Testis (tissue), 2 donors: Measurements from ENCODE around the gene RFTN2.
"Not testable (repeated sequence)": the region's sequence is repeated elsewhere in the genome, so short reads cannot be mapped to it uniquely, and the experiment has no call there.

Experiments
- CTCF ChIP-seq, 3 experiments: fragments of 450-650 bp in 2 of 3; fragments of 200-600 bp in 1 of 3; sonication (generic) in 1 of 3; IDR thresholded peaks; one replicate each; pipeline ENCODE4 v1.5.1; 2016 to 2019; ENCODE audit warnings: antibody characterized with exemption in 3 of 3, mild to moderate bottlenecking in 2 of 3, moderate library complexity in 1 of 3
- POLR2A ChIP-seq: fragments of 450-650 bp; IDR thresholded peaks from one replicate; pipeline ENCODE4 v1.6.1; 2017; ENCODE audit warnings: antibody characterized with exemption, mild to moderate bottlenecking, moderate library complexity

GRCh38 chr2:197578294-197578693 lies 97.1 kb downstream of the RFTN2 start:
- TF ChIP-seq CTCF (IDR thresholded peaks at IDR 0.05); POLR2A: not testable (repeated sequence)
